Brain microvascular endothelial cell (primary cell): Measurements from ENCODE around the gene KBTBD3.
A peak's percentile ranks its signal among the peaks of the same experiment; 100 is the strongest.

ENCODE experiments used
- DNase-seq: peaks from one replicate; pipeline ENCODE4 v3.0.0-alpha.2; 2020
- H3K27ac ChIP-seq: fragments of 250-450 bp; sonication (Bioruptor Pico); 2 replicates; pipeline ENCODE4 v1.5.1; 2020; ENCODE audit warnings: mild to moderate bottlenecking, moderate library complexity
- H3K27me3 ChIP-seq: fragments of 250-450 bp; sonication (Bioruptor Pico); replicated peaks from 2 replicates; pipeline ENCODE4 v1.5.1; 2020; ENCODE audit warnings: mild to moderate bottlenecking
- H3K36me3 ChIP-seq: fragments of 250-450 bp; sonication (Bioruptor Pico); replicated peaks from 2 replicates; pipeline ENCODE4 v1.5.1; 2020; ENCODE audit warnings: mild to moderate bottlenecking
- H3K4me3 ChIP-seq: 2 replicates; pipeline ENCODE4 v1.5.1; 2011; ENCODE audit warnings: low read depth, mild to moderate bottlenecking, control low read depth, low read length, moderate library complexity
- CTCF ChIP-seq: IDR thresholded peaks from 2 replicates; pipeline ENCODE4 v1.5.1; 2011; ENCODE audit warnings: low read depth, mild to moderate bottlenecking, moderate library complexity, low read length, control low read depth, inconsistent platforms; ENCODE audit errors: missing control alignments
- in situ Hi-C: cut with HindIII; loops from 2 replicates; pipeline ENCODE4 v1.10.0; 2017; ENCODE audit warnings: low sequenced_read_pairs, low pct_ligation_motif_present

Gene KBTBD3

DNA sequence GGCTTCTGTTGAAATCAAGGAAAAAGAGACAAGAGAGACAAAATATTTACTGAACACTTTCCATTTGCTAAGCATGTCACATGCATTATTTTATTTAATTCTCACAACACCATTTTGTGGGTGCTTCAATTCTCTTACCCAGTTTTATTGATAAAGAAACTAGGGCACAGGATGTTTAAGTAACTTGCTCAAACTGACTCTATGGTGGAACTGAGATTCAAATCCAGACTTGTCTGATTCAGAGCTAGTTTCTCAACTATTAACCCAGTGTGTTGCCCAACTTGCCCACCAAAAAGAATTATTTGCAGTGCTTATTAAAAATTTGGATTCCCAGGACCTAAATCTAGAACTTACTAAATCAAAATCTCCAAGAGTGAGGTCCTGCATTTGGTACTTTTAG is 33.6 kb downstream of the KBTBD3 start:
- TF ChIP-seq CTCF, result no peak

DNA sequence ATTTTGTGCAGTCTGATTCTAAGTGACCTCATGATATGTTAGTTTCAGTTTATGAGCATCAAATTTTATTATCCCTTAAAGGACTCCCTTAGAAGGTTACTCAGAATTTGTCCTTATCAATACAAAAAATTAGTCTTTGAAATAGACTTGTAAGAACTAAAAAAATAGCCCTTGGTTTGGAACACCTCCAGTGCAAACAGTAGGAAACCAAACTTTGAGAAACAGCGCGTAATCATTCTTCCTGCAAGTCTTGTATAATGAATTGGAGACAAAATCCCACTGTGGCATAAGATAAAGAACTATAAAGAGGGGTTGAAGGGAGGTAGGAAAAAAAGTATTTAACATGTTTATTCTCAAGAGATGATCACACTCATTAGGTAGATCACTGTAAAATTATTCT is 44.3 kb downstream of the KBTBD3 start:
- no peaks in the 10 kb centered on the region for H3K27me3 ChIP-seq
- TF ChIP-seq CTCF, result no peak
- in situ Hi-C loops, result no loop called here
- no peak for DNase-seq
- no peak overlapping the region for H3K27ac ChIP-seq
- H3K4me3 ChIP-seq, result no peak overlapping the region
- H3K36me3 ChIP-seq, result no peaks in the 10 kb centered on the region

More for the DNA sequence above, 33.6 kb downstream of the KBTBD3 start:
- in situ Hi-C loops, result no loop called here
- H3K27me3 ChIP-seq, result no peaks in the 10 kb centered on the region
- H3K36me3 ChIP-seq, result no peaks in the 10 kb centered on the region
- no peak overlapping the region for H3K27ac ChIP-seq
- DNase-seq, result no peak
- H3K4me3 ChIP-seq, result no peak overlapping the region

DNA sequence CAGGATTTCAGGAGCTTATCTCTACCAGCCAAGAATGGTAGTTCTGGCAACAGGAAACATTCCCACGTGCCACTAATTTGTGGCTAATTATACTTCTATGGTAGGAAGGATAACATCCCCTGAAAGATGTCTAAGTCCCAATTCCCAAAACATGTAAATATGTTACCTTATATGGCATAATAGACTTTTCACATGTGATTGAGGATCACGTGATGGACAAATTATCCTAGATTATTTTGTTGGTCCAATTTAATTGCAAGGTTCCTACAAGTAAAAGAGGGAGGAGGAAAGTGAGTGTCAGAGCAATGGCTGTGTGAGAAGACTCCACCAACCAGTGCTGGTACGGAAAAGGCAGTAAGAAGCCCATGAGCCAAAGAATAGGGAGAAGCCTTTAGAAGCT is 45.2 kb downstream of the KBTBD3 start:
- TF ChIP-seq CTCF, result no peak
- in situ Hi-C loops, result no loop called here
- Histone ChIP-seq H3K36me3 (no peaks in the 10 kb centered on the region), H3K27me3 (no peaks in the 10 kb centered on the region), H3K27ac (no peak overlapping the region), H3K4me3 (no peak overlapping the region)
- DNase-seq, result no peak

- no peaks in the 10 kb centered on the region for H3K27me3 ChIP-seq
- in situ Hi-C loops, result no loop called here
- DNase-seq, result no peak
- H3K27ac ChIP-seq, result no peak overlapping the region
- no peak for TF ChIP-seq CTCF
- no peak overlapping the region for H3K4me3 ChIP-seq
- no peaks in the 10 kb centered on the region for H3K36me3 ChIP-seq
Measured at GRCh38 chr11:106031202-106031810, 45.8 kb downstream of the KBTBD3 start.

DNA sequence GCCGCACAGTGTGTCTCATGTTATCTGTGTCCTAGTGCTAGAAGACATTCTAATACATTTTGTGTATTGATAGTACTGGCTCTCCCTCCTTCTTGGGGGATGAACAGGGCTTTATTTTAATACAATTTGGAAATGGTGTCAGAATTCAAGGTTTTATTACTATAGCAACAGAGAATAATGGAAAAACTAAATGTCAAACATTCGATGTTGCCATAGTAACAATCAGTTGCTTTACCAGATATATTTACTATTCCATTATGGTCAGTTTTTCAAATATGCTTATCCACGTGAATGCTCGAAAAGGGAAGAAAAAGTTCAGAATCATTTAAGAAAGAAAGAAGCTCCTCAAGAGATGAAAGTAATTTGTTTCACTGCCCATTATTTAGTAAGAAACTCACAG is 46.5 kb downstream of the KBTBD3 start:
- Histone ChIP-seq H3K36me3 (no peaks in the 10 kb centered on the region), H3K27me3 (no peaks in the 10 kb centered on the region), H3K4me3 (no peak overlapping the region), H3K27ac (no peak overlapping the region)
- DNase-seq, result no peak
- in situ Hi-C loops, result no loop called here
- TF ChIP-seq CTCF, result no peak

- H3K27ac ChIP-seq, result peak overlapping the region; percentile 18
- H3K4me3 ChIP-seq, result peak overlapping the region; percentile 62
- no peaks in the 10 kb centered on the region for H3K36me3 ChIP-seq
- H3K27me3 ChIP-seq, result no peaks in the 10 kb centered on the region
- no peak for DNase-seq
- in situ Hi-C loops, result no loop called here
- TF ChIP-seq CTCF, result no peak
Measured at GRCh38 chr11:106022795-106023275, 54.3 kb downstream of the KBTBD3 start.
